GM21367 (cell line): ENCODE results near the gene GOLGB1.

Source experiments
- ATAC-seq: cut with Tn5 transposase; IDR thresholded peaks from one replicate; pipeline ENCODE4 v1.9.1; 2021; ENCODE audit not compliant: unreplicated experiment

Gene GOLGB1

DNA sequence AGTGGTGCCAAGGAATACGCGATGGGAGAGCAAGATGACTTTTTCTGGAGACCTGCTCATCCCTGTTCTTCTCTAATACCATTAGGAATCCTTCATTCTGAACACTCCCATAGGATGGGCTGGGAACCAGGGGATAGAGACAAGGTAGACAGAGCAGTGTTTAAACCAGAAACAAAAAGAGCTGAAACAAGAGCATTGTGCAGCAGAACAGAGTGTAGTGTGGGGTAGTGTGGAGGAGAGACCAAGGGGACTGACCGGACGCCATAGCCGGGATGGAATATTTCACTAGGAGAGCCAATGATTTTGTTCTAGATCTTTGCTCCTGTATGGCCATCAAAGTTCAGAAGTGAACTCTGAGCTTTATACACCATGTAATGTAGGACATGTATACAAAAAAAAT lies 104.5 kb downstream of the GOLGB1 start:
- ATAC-seq, result no peak

DNA sequence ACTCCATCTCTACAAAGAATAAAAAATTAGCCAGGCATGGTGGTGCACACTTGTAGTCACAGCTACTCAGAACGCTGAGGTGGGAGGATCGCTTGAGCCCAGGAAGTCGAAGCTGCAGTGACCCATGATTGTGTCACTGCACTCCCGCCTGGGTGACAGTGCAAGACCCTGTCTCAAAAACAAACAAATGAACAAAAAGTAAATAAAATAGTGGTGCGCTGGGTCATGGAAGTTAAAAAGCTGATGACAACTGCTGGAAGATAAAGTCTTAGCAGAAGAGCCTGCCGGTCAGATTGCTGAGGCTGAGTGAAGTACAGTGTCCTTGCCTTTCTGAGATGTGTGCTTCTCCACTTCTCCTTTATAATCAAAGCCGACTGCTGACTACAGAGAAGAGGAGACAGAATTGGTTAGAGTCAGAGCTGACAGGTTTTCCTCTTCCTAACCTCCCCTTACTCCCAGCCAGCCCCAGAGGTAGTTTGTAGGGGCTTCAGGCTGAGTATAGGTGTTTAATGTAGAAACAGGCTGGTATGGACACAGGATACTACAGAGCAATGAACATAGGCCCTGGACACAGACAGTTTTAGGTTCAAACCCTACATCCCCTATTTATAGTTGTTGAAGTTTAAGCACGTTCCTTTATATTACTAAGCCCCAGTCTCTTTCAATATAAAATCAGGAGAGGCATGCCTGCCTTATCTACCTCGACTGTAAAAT lies 106.8 kb downstream of the GOLGB1 start:
- no peak for ATAC-seq

DNA sequence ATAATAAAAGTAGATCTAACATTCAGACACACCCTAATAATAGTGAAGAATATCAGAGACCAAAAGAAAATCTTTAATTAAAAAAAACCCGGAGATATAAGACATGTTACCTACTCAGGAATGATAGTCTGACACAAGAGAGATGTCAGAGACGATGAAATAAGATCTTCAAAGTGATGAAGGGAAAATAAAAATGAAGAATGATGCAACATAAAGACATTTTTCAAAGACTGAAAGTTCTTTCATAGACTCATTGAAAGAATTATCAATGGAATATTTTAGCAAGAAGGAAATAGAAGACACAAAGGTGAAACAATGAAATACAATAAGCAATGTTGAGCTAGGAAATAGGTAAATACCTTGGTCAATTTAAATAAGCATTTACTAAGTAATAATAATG lies 108.4 kb downstream of the GOLGB1 start:
- ATAC-seq, result no peak

DNA sequence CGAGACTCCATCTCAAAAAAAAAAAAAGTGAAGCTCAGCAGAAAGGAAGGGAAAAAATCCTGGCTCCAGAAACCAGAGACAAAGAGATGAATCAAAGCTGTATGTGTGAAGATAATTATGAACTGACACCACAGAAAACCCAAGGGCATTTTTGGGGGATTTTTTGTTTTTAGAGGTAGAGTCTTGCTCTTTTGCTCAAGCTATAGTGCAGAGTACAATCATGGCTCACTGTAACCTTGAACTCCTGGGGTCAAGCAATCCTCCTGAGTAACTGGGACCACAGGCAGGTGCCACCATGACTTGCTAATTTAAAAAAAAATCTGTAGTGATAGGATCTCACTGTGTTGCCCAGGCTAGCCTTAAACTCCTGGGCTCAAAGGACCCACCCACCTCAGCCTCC lies 111.6 kb downstream of the GOLGB1 start:
- ATAC-seq, result no peak

DNA sequence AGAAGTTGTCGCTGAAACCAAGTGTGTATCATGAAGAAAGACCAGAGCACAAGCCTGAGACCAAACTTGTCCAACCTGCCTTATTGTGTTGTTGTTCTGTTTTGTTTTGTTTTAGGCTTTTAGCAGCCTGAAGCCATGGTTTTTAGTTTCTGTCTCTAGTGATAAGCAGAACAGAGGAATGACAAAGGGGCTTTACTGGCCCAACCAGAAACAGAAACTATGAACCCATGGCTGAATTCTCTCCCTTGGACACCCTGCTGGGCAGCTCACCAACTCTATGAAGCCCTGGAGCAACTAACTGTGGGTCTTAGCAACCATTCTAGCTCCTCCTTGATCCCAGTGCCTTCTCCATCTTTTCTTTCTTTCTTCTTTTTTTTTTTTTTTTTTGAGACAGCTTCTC lies 119.2 kb downstream of the GOLGB1 start:
- no peak for ATAC-seq

DNA sequence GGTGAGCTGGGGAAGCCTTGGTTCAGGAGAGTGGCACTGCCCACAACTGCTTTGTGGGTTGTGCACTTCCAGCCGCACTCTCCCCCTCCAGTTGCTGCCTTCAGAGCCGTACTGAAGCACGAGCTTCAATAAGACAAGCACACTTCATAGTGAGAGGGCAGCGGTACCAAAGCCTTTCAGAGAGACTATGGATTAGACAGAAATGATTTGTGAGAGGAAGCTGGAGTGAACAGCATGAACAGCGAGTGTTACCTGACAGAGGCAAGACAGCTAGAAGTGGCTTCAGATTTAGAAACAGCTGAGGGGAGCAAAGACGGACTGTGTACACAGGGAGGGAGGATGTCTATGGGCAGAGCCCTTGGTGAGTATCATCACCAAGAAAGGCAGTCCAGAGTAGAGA lies 119.9 kb downstream of the GOLGB1 start:
- no peak for ATAC-seq

DNA sequence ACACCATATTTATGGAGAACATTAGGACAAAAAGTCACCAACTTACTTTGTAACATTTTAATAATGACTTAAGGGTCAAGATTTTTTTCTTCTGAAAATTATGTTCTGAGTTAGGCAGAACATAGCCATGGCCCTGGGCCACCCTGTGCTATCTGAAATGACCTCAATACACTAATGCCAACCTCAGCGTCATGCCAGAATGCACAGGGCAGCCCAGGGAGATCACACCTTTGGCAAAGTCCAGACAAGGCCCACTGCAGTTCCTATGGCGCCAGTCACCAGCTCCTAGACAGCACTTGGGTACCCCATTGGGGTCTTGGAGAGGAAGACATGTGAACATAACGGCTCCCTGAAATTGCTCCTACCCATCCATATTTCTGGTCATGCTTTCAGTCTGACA lies 121.9 kb downstream of the GOLGB1 start:
- ATAC-seq, result no peak

DNA sequence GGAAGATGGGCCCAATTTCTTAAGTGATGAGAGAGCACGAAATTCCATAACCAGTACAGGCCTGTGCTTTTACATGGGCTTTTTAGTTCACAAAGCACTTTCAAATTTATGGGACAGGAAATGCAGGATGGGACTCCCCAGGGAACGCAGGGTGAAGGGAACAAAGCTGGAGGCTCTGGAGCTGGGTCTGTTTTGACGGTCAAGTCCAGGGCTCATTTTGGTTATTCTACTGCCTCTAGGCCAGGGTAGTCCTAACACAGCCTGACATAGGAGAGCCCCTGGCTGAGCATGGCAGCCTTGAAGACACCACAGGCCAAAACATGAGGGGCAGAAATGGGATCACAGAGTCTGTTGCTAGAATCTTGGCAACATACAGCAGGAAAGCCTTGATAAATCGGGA lies 122.3 kb downstream of the GOLGB1 start:
- no peak for ATAC-seq

DNA sequence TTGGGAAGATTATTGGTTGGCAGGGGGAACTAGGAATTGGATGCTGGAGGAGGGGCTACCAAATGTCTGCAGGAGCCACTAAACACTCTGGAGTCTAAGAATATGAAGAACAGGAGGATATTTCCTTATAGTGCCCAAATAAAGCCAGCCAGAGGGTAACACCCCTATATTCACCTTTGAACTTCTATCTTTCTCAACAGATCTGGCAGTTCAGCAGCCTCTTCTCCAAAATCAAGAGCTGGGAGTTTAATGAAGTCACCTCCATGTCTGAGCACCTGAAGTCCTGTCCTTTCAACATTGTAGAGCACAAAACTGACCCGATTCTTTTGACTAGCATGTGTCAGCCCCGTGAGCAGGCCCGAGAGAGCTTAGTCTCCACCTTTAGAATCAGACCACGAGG lies 123.0 kb downstream of the GOLGB1 start:
- ATAC-seq, result no peak

DNA sequence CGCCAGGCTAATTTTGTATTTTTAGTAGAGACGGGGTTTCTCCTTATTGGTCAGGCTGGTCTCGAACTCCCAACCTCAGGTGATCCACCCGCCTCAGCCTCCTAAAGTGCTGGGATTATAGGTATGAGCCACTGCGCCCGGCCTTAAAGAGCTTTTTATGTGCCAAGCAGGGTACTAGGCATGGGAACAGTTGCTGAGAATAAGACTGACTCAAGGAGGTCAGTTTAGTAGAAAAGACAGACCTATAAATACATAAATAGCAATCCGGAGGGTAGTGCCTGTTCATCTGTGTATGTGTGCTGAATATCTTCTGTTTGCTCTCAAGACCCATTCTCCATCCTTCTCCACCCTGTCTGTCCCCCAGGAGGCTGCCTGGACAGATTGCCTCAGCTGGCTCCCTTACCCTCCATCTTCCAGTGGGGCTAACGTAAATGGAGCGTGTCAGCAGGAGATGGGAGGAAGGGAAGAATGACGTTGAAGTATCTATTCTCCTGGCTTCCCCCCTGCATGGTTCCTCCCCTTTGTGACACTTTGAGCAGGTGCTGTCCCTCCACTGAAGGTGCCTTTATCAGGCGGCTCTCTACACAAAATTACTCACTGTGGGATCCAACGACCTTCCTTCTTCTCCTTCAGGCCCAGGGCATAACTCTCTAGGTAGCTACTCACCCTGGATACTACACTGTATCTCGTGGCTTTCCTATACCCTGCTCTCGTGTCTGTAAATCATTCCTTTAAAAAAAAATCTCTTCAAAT lies 125.2 kb downstream of the GOLGB1 start:
- ATAC-seq, result no peak

DNA sequence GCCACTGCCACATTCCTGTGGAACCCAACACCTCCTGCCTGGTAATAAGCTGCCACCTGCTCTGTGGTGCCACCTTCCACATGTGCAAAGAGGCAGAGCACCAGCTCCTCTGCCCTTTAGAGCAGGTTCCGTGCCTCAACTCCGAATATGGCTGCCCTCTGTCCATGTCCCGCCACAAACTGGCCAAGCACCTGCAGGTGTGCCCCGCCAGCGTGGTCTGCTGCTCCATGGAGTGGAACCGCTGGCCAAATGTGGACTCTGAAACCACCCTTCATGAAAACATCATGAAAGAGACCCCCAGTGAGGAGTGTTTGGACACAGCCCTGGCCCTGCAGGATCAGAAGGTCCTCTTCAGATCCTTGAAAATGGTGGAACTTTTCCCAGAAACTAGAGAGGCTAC lies 128.1 kb downstream of the GOLGB1 start:
- ATAC-seq, result no peak

DNA sequence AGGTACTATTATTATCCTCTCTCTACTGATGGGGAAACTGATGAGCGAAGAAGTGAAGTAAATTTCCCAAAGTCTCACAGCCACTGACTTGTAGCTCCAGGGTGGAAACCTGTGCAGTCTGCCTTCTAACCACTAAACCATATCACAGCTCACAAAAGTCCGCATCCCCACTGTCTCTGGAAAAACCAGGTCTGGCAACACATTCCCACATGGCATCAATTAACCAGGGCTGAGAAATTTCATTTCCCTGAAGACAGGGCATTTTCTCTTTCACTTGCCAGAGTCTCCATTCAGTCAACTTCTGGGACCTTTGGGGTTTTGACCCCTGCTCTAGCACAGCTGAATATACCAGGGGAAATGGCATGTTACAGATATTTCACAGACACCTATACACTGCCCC lies 129.8 kb downstream of the GOLGB1 start:
- no peak for ATAC-seq
